ENCODE measurements around the gene CAPN5. TPM values are rescaled to one million over a fixed set of nuclear protein-coding genes. Genes with fewer than 3 reads are reported as not detected.

Gene CAPN5
- total RNA-seq, 1 donor from 2014 or later, result 6.5 TPM

- Histone ChIP-seq H3K4me3 (no peak overlapping the region), H3K27ac (no peak overlapping the region), H3K4me1 (peaks cover 7% of the 10 kb centered on the region), H3K36me3 (no peaks in the 10 kb centered on the region), H3K9me3 (no peaks in the 10 kb centered on the region), H3K27me3 (peaks cover 22% of the 10 kb centered on the region)
- TF ChIP-seq CTCF (IDR thresholded peaks at IDR 0.05), result no peak
- DNase-seq, result no peak
- intact Hi-C loops (cut with DNase I), result loop anchor here (10.0 kb wide), 1 partner anchor 230 kb away; no protein-coding TSS in a partner anchor
- ATAC-seq, result no peak
These were observed 31.7 kb upstream of the CAPN5 start for GRCh38 chr11:77035039-77035438.

DNA sequence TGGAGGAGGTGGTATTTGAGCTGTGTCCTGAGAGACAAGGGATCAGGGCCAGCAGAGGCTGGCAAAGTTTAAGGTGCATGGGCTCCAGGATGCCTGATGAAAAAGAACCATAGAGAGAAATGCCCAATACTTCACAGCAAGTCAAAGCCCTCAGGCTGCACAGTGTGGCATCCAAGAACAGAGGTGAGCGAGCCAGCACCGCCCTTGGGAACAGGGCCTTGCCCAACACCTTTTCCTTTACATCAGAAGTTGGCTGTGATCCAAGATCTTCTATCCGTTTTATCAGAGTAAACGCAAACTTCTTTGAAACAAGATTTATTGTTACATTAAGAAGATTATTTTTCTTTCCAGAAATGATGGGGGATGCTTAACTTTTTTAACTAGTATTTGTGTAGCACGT, 31.2 kb upstream of the CAPN5 start:
- Histone ChIP-seq H3K27ac (no peak overlapping the region), H3K9me3 (no peaks in the 10 kb centered on the region), H3K36me3 (no peaks in the 10 kb centered on the region), H3K4me3 (no peak overlapping the region), H3K4me1 (peaks cover 9% of the 10 kb centered on the region), H3K27me3 (peaks cover 25% of the 10 kb centered on the region)
- no peak for TF ChIP-seq CTCF (IDR thresholded peaks at IDR 0.05)
- intact Hi-C loops (cut with DNase I), result loop anchor here (10.0 kb wide), 1 partner anchor 231 kb away; no protein-coding TSS in a partner anchor
- DNase-seq (no peak), ATAC-seq (peak; percentile 19)

DNA sequence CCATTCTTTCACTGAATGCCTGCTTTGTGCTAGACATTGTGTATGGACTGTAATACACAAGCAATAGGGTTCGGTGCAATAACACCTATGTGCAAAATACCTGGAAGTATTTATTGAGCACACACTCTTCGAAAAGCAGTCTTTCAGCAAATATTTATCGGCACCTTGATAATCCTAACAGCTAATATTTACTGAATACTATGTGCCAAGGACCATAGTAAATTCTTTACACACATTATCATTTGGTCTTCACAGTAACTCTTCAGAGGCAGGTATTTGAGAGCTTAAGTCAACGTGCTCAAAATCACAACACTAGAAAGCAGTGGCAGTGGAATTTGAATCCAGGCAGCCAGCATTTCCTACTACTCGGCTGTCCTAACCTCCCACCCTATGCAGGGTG, 30.4 kb upstream of the CAPN5 start:
- ATAC-seq, result no peak
- intact Hi-C loops (cut with DNase I), result loop anchor here (10.0 kb wide), 1 partner anchor 232 kb away; no protein-coding TSS in a partner anchor
- Histone ChIP-seq H3K4me1 (peaks cover 9% of the 10 kb centered on the region), H3K27me3 (peaks cover 22% of the 10 kb centered on the region), H3K4me3 (no peak overlapping the region), H3K36me3 (no peaks in the 10 kb centered on the region), H3K27ac (no peak overlapping the region), H3K9me3 (no peaks in the 10 kb centered on the region)
- TF ChIP-seq CTCF (IDR thresholded peaks at IDR 0.05), result no peak
- no peak for DNase-seq

- Histone ChIP-seq H3K9me3 (no peaks in the 10 kb centered on the region), H3K4me1 (peaks cover 9% of the 10 kb centered on the region), H3K27ac (no peak overlapping the region), H3K4me3 (no peak overlapping the region), H3K27me3 (peaks cover 22% of the 10 kb centered on the region), H3K36me3 (no peaks in the 10 kb centered on the region)
- no peak for TF ChIP-seq CTCF (IDR thresholded peaks at IDR 0.05)
- ATAC-seq (no peak), DNase-seq (no peak)
- intact Hi-C loops (cut with DNase I), result loop anchor here (10.0 kb wide), 1 partner anchor 232 kb away; no protein-coding TSS in a partner anchor
These were observed 29.7 kb upstream of the CAPN5 start for GRCh38 chr11:77037057-77037456.

GRCh38 chr11:77038029-77038824, 28.5 kb upstream of the CAPN5 start:
- H3K9me3 ChIP-seq, result no peaks in the 10 kb centered on the region
- H3K27ac ChIP-seq, result no peak overlapping the region
- H3K4me3 ChIP-seq, result no peak overlapping the region
- peaks cover 9% of the 10 kb centered on the region for H3K4me1 ChIP-seq
- DNase-seq (no peak), ATAC-seq (no peak)
- H3K27me3 ChIP-seq, result peaks cover 22% of the 10 kb centered on the region
- no peak for TF ChIP-seq CTCF (IDR thresholded peaks at IDR 0.05)
- H3K36me3 ChIP-seq, result no peaks in the 10 kb centered on the region
- intact Hi-C loops (cut with DNase I), result loop anchor here (10.0 kb wide), 1 partner anchor 233 kb away; no protein-coding TSS in a partner anchor
